Lower leg skin (tissue), 4 donors: ENCODE results near the gene LHFPL2. TPM values are rescaled to one million over a fixed set of nuclear protein-coding genes. Genes with fewer than 3 reads are reported as not detected.

Experiments used
- DNase-seq, 2 donors: peaks; one replicate each; pipeline ENCODE4 v3.0.0-alpha.2; 2019; ENCODE audit warnings: low spot score in 2 of 2
- H3K4me3 ChIP-seq: fragments of 200-600 bp; sonication (generic); 2 replicates; pipeline ENCODE4 v1.5.1; 2017; ENCODE audit warnings: mild to moderate bottlenecking, low read depth; ENCODE audit not compliant: poor library complexity, severe bottlenecking
- POLR2A ChIP-seq, 2 donors: fragments of 450-650 bp; IDR thresholded peaks; one replicate each; pipeline ENCODE4 v1.6.1; 2016 to 2017; ENCODE audit warnings: antibody characterized with exemption in 2 of 2, mild to moderate bottlenecking in 1 of 2, moderate library complexity in 1 of 2
- WGBS, 2 donors: methylation state at CpG; one replicate each; pipeline ENCODE4 v1.1.5; 2018; 5-methylcytosine and 5-hydroxymethylcytosine counted together
- intact Hi-C: fragments of 100-400 bp; cut with DNase I; formaldehyde crosslinking; loops from one replicate; pipeline ENCODE4 v1.15.0; 2023; ENCODE audit warnings: low total_unique reads
- total RNA-seq, 4 donors: library from RNA; depleted of rRNA; stranded (reverse); fragments of >200 nt; gene quantifications; one replicate each; pipeline ENCODE4 v1.1.0, GENCODE V29; 2016
- TF ChIP-seq, protein P1 (sequence below), 3 donors: fragments of 450-650 bp; IDR thresholded peaks; one replicate each; pipeline ENCODE4 v1.5.1; 2016; ENCODE audit warnings: antibody characterized with exemption in 3 of 3, mild to moderate bottlenecking in 3 of 3, moderate library complexity in 2 of 3

Gene LHFPL2
- total RNA-seq, 4 donors from 2014 or later, result 7.3 to 11.1 (median 9.6) TPM

DNA sequence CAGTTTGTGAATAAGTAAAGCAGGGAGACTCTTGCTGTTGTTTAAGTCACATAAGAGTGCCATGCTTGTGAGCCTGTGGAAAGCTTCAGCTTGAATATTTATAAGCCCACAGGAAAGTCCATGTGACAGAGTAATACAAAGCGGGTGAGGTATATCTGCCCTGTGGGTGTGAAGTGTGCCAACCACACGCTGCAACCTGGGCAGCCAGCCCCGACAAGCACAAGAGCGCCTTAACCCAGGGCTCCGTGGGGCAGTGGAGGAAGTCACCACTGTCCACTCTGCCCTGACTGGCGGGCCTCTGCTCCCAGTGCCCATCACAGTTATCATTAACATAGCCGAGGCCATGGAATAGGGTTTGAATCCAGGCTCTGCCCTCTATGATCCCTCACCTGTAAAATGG is 155.9 kb downstream of the LHFPL2 start:
- H3K4me3 ChIP-seq, result no peak overlapping the region
- WGBS, 2 donors, result 55 to 74% methylated on average over 7 of the region's 7 CpGs
- intact Hi-C loops, result no loop called here
- no peak for DNase-seq
- TF ChIP-seq POLR2A (IDR thresholded peaks at IDR 0.05), result no peak
- TF ChIP-seq, protein P1, sequence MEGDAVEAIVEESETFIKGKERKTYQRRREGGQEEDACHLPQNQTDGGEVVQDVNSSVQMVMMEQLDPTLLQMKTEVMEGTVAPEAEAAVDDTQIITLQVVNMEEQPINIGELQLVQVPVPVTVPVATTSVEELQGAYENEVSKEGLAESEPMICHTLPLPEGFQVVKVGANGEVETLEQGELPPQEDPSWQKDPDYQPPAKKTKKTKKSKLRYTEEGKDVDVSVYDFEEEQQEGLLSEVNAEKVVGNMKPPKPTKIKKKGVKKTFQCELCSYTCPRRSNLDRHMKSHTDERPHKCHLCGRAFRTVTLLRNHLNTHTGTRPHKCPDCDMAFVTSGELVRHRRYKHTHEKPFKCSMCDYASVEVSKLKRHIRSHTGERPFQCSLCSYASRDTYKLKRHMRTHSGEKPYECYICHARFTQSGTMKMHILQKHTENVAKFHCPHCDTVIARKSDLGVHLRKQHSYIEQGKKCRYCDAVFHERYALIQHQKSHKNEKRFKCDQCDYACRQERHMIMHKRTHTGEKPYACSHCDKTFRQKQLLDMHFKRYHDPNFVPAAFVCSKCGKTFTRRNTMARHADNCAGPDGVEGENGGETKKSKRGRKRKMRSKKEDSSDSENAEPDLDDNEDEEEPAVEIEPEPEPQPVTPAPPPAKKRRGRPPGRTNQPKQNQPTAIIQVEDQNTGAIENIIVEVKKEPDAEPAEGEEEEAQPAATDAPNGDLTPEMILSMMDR (IDR thresholded peaks at IDR 0.05), result no peak

DNA sequence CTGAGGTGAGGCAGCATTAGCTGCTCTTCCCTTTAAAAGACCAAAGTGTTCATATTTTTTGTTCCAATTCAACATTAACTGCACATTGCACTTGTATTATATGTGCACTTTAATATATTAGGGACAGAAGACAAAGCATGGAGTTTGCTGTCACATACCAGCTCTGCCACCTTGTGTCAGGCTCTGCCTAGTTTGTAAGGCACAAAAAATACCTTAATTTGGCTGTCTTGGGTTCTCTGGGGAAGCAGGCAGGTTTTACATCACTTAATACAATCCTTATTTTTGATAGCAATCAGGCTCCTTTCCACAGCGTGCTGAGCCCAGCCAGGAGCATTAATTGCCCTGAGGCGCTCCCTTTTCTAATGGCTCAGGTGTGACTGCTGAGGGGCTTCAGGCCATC is 156.3 kb downstream of the LHFPL2 start:
- intact Hi-C loops, result no loop called here
- H3K4me3 ChIP-seq, result no peak overlapping the region
- DNase-seq, result no peak
- WGBS, 2 donors, result 54 to 68% methylated on average over 2 of the region's 2 CpGs
- TF ChIP-seq, protein P1 (IDR thresholded peaks at IDR 0.05), result no peak
- no peak for TF ChIP-seq POLR2A (IDR thresholded peaks at IDR 0.05)

GRCh38 chr5:78490709-78491485 is 157.7 kb downstream of the LHFPL2 start:
- no peak overlapping the region for H3K4me3 ChIP-seq
- intact Hi-C loops, result no loop called here
- 78 to 86% methylated on average over 4 of the region's 4 CpGs for WGBS, 2 donors
- TF ChIP-seq POLR2A (IDR thresholded peaks at IDR 0.05), result no peak
- TF ChIP-seq, protein P1 (IDR thresholded peaks at IDR 0.05), result no peak
- DNase-seq, result no peak

DNA sequence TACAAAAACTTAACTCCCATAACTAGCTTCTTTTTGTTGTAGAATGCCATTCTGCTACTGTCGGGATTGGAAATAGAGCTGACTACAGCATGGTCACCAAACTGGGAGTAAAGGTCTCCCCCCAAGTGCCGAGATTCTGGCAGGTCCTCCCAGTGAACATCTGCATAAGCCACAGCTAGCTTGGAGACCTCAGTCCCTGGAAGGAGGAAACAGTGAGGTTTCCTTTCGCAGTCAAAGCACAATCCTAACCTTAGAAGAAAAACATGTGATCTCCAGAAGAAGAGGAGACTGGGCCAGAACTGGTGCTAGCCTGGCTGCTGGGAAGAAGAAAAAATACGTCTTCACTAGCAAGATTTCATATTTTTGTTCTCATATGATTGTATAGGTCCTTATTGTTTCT is 160.7 kb downstream of the LHFPL2 start:
- no peak overlapping the region for H3K4me3 ChIP-seq
- 77 to 82% methylated on average over 4 of the region's 4 CpGs for WGBS, 2 donors
- TF ChIP-seq POLR2A (IDR thresholded peaks at IDR 0.05), result no peak
- TF ChIP-seq, protein P1 (IDR thresholded peaks at IDR 0.05), result no peak
- intact Hi-C loops, result no loop called here
- no peak for DNase-seq

DNA sequence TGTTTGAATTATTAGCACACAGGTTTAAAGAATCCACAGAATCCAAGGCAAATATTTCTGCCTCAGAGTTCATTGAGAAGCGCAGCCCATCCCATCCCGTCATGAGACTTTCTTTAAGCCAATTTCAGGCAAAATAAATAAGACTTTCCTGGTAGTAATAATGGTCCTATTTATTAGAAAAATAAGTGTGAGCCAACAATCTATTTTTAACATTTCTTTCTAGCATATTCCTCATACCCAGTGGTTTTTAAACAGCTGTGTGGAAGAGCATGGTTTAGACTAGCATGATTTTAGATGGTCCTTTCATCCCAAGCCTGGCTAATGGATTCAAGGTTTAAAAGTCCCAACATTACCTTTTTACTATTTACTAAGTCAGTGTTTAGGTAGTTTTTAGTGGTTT is 162.4 kb downstream of the LHFPL2 start:
- TF ChIP-seq, protein P1 (IDR thresholded peaks at IDR 0.05), result no peak
- no peak for TF ChIP-seq POLR2A (IDR thresholded peaks at IDR 0.05)
- H3K4me3 ChIP-seq, result no peak overlapping the region
- 60 to 65% methylated on average over 2 of the region's 2 CpGs for WGBS, 2 donors
- intact Hi-C loops, result no loop called here
- DNase-seq, result no peak
